SK-MEL-5 (cell line): Measurements from ENCODE around the gene NAALADL2. TPM values are rescaled to one million over a fixed set of nuclear protein-coding genes. Genes with fewer than 3 reads are reported as not detected.
A peak's percentile ranks its signal among the peaks of the same experiment; 100 is the strongest.
"Not testable (repeated sequence)": the region's sequence is repeated elsewhere in the genome, so short reads cannot be mapped to it uniquely, and the experiment has no call there.

Source experiments
- DNase-seq: peaks from one replicate; pipeline ENCODE4 v3.0.0-alpha.2; 2016; ENCODE audit warnings: low read depth, low spot score
- in situ Hi-C: cut with HindIII; loops from 2 replicates; pipeline ENCODE4 v1.10.0; 2016; ENCODE audit warnings: low sequenced_read_pairs, high pct_unique_total_duplicates, low pct_unique_long_range_greater_than_20kb
- total RNA-seq: library from RNA; depleted of rRNA; stranded (reverse); fragments of >200 nt; shearing (Covaris generic); gene quantifications from 2 replicates; pipeline ENCODE4 v1.2.3, GENCODE V29; 2014

The NAALADL2 gene
- total RNA-seq, 1 experiment from 2014 or later, result 2.9 TPM

DNA sequence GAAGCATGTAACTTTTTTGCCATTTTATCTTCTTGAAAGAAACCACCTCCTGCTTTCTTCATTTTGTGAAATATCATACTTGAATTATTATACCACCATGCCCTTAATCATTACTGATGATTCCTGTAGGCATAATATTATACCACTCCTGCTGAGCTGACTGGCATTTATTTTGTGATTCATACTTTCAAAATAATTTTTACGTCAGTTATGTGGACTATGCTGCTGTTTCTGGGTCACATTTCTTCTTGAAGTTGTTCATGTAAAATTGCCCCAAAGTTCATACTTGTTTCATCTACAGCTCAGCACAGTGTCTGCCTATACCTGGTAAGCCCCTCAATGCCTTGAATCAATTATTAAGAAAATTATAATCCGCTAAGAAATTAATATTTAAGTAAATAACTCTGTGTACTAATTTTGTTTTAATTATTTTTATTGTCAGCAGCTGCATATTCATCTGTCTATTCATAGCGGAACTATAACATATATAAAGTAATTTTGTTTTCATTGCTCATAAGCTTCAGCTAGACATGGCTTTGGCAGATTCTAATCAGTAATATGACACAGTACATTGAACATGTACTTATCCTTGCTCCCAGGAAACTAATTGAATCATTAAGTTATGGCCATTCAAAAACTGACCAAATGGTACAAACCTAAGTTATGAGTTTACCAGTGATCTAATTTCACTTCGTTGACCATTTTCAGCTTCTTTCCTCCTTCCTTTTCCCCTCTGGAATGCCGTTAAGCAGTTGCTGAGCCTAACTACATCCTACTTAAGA is 160.0 kb downstream of the NAALADL2 start:
- no peak for DNase-seq
- in situ Hi-C loops, result no loop called here

DNA sequence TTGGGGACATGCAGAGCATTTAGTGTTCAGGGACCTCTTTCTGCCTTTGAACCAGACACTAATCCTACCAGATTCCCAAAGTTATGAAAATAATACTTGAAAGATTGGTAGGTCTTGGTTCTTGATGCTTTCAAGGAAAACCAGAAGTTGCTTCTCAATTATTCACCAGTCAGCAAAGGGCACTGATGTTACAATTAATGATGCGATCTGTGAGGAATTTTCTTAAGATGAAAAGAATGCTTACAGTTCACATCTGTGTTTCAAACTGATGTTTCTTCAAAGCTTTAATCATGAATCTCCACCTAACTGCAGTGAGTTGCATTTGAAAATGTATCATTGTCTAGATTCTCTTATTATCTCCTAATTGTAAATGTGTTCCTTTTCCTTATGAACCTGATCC is 161.0 kb downstream of the NAALADL2 start:
- DNase-seq, result no peak
- in situ Hi-C loops, result no loop called here

DNA sequence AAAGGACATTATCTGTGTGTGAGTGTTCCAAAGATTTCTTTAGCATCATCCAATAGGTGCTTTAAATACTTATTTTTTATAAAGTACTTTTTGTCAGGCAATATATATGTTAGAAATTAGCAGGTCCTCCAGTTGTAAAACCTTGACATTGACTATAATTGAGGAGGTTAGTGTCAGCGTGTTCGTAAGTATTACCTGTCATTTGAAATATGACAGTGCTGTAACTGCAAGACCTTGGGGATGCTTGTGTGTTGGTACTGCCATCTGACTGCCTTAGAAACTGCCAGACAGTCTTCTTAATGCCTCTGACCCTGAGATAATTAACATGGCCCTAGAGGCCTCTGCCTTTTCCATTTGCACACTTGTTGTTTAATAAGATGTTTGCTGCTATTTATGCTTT is 170.7 kb downstream of the NAALADL2 start:
- DNase-seq, result no peak
- in situ Hi-C loops, result no loop called here

DNA sequence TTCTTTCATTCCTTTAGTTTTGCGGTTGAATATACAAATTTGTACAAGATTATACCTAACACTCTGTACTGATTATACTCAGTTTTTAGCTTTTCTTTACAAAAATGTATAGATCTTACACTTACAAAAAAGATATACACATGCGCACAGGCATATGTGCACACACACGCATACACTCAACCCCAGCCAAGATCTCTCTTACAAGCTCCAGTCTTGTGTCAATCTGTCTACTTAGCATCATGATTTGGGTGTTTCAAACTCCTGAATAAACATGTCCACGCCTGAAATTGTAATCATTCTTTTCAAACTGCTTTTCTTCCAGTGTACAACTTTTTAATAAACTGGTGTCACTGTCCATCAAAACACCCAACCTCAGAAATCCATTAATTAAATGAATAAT is 180.7 kb downstream of the NAALADL2 start:
- no peak for DNase-seq
- in situ Hi-C loops, result no loop called here

DNA sequence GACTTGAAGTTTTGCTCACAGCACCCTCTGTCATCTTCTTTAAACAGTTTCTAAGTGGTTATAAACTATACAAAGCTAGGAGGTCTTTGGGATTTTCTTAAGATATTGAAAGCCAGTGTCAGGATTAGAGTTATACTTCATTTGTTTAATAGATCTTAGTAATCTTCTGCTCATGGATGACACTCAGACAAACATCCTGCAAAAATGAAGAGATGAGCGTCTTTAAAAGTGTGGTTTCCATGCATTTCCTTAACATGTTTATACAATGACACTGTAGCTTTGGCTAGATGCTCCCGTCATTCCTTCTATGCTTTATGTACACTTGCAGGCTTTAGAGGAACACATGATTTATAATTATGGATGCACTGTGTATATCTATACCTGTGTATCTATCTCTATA is 182.2 kb downstream of the NAALADL2 start:
- DNase-seq, result no peak
- in situ Hi-C loops, result no loop called here

DNA sequence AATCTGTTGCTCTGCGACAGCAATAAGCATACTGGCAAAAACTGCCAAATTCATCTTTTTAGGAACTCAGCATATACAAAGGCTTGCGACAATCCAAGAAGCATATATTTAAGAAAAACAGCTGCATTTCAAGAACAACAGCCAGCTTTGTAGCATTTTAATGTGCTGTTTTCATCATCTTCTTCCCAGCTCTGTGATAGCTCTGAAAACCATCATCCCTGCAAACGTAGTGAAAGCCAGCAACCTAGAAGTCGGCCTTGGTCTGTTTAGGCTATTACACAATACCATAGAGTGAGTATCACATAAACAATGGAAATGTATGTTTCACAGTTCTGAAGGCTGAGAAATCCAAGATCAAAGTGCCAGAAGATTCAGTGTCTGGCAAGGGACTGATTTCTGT is 187.5 kb downstream of the NAALADL2 start:
- no peak for DNase-seq
- in situ Hi-C loops, result no loop called here

DNA sequence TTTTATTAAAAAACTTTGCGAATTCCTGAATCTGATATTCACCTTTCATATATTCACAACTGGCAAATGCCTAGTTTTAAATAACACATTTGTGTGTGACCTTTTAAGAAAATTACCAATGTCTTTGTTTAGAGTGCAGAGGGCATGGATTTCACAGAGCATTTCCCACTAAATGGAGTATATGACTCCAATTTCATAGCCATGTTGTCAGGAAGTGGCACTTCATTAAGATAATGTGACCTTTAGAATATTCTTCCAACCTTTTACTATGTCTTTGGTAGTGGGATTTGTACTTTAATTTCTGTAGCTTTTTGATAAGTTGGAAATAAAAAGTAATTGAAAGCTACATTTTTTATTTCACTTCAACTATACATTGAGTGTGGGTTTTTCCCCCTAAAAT is 188.7 kb downstream of the NAALADL2 start:
- in situ Hi-C loops, result no loop called here
- DNase-seq, result no peak

DNA sequence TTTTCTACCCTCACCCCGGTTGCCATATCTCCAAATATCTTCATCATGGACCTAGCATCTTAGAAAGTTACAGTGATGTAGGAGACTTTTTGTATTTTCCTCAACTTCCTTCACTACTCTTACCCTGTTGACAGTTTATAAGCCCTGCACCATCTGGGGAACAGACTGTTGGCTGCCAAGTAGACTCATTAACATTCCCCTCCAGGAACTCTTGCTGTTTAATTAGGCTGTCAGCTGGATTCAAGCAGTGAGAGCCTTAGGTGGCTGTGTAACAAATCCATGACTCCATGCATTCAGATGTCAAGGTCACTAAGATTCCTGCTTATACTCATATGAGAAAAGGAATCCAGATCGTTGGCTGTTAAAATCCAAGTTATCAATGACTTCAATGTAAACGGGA is 198.3 kb downstream of the NAALADL2 start:
- DNase-seq, result no peak
- in situ Hi-C loops, result no loop called here

DNA sequence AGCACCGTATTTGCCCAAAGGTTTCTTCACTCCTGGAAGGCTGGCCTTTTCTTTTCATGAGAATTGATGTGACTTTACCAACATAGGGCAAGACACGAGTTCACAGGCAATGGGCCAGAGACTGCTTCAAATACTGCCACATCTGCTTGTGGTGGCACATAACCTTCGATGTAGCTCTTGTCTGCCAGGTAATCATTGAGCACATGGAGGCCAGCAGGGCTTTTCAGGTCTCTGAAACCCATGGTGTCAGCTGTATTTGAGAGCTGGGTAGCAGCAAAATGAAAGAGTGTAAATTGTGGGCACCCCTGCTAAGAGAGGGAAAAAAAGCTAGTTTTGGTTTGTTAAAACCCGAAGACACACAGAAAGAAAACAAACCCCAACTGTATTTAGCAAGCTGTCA is 200.7 kb downstream of the NAALADL2 start:
- DNase-seq, result no peak
- in situ Hi-C loops, result no loop called here

DNA sequence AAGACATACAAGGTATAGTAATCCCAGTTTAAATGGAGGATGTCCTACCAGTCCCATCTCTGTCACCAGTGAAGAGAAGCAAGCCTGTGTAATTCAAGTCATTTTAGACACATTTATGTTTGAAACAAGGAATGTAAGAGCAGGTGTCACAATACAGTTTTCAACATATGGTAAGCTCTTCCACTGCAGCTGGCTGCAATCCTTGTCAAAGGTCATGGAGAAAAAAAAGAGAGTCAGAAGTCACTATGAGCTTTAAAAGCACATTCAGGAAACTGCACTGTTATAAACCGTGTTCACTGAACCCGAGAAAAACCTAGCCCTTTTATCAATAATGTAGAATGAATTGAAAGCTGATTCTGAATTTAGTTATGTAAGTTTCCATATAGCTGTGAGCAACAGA is 206.4 kb downstream of the NAALADL2 start:
- in situ Hi-C loops, result no loop called here

DNA sequence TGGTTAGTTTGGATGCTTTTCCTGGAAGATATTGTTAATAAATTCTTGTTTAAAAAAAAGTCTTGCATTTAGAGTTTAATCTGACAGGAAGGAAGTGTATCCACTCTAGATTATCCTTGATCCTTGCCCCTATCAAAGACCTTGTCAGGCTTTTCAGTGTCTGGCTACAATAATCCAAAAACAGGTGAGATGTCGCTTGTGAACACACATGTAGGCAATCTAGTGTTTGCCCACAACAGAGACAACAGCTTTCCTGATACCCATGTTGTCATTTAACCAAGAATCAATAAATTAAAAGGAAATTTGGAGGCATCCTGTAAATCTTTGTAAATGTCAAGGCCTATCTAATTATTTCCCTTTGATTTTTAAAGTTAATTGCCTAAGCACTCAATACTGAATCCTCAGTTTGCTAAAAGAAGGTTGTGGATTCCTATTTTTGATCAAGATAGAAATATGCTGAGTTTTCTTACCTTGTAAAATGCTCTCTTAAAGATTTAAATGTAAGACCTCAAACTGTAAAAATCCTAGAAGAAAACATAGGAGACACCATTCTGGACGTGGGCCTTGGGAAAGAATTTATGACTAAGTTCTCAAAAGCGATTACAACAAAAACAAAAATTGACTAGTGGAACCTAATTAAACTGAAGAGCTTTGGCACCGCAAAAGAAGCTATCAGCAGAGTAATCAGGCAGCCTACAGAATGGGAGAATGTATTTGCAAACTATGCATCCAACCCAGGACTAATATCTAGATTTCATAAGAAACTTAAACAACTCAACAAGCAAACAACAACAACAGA is 207.7 kb downstream of the NAALADL2 start:
- DNase-seq, result no peak
- in situ Hi-C loops, result no loop called here

More for the DNA sequence above, 206.4 kb downstream of the NAALADL2 start:
- no peak for DNase-seq

DNA sequence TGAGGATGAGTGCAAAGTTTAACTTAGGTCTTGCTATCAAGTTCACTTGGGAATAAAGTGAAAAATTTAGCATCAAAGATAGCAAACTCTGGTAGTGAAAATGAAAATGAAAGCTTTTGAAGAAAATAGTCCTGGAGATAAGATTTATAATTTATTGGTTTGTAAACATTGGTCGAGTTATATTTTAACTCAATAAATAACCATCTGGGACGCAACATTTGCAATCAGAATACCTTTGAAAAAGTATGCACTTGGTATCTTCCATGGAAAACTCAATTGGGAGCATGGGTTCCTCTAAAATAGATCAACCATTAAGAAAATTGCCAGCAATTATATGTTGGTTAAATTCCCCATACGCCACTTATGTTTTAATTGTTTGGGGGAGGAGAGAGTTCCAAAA is 209.5 kb downstream of the NAALADL2 start:
- in situ Hi-C loops, result no loop called here
- DNase-seq, result no peak

DNA sequence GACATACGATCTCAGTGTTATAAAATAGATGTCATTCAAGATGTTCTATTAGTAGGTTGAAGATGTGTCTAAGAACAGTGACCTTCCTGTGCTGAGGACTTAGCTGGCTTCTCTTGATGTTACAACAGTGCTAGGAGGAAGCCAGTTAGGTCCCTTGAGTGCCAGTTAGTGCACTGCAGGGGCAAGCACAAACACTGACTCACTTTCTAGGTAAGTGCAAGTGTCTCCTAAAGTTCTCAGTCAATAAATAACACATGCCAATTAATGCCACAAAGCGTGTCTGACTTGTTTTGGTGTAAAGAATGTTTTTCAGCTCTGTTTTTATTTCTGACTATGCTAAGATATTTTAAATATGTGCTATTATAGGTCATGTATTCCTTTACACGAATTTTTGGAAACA is 211.8 kb downstream of the NAALADL2 start:
- in situ Hi-C loops, result no loop called here
- DNase-seq, result no peak

DNA sequence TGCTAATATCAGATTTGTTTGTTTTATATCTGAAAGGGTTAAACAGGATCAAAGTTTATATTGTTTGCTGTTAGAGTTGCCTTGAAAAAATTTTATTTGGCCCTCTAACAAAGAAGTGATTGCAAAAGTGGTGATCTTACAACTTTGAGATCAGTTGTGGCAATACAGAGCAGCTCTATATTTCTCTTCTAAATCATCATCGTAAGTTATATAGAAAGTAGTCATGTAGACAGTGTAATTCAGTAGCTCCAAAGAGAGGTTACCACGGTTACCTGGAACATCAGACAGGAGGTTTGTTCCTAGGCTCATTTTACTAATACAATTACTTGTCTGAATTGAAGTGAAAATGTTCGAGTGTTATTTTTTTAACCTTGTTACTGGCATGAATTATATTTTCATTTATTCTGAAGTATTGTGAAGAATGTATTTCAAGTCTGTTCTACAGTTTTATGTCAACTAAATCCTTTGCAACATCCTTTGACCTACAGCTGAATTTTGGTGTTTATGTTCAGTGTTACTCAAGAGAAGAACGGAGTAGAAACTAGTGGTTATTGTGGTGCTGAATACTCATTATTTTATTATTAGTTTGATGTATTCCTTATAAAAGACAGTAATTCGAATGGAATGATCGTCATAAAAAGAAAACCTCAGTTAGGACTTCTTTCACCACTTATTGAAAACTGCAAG is 214.2 kb downstream of the NAALADL2 start:
- in situ Hi-C loops, result no loop called here
- no peak for DNase-seq

DNA sequence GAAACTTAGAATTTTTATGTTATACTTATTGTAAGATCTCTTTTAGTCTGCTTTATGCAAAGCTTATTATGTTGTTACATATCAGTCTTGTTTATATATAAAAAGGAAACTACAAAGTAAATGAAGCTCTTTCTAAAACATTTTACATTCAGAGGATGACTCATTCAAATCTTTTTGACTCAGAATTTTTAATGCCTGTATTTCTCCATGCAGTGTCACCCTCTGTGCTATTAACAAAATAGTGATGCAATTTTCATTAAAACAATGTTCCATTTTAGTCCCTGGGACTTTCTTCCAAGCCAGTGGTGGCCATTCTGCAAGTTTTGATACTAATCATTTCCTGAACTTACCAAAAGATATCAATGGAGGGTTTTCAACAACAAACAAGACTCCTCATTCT is 216.1 kb downstream of the NAALADL2 start:
- DNase-seq, result peak; percentile 6
- in situ Hi-C loops, result no loop called here

DNA sequence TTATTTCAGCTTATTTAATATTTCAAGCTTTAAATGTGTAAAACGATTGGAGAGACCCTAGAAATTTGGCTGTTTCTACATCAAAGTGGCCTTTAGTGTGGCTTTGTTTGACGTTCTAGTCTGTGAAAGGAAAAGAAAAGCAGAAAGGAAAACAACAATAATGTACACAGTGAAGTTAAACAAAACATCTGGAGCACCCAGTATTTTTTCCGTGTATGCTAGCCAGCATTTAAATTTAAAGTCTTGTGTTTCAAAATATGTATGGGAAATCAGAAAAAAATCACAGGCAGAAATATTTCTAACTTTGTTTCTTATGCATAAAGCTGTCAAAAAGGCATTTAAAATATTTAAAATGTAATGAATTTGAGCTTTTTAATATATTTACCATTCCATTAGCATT is 218.1 kb downstream of the NAALADL2 start:
- in situ Hi-C loops, result no loop called here
- DNase-seq, result no peak

DNA sequence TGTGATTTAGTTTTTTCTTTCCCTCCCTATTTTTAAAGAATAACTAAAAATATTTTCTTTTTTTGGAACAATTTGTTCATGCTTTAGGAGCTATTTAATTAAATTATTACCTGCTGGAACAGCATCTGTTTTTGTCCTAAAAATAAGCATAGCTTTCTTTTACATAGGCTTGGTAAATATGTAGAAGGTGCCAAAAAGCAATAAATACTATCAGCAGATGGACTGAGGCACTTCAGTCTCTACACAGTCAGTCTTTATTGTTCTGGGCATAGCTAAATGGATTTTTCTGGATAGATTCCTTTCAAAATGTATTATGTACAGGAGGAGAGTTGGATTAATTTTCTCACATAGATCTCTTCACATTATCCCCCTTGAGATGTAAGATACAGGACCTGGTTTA is 223.5 kb downstream of the NAALADL2 start:
- DNase-seq, result no peak
- in situ Hi-C loops, result no loop called here

DNA sequence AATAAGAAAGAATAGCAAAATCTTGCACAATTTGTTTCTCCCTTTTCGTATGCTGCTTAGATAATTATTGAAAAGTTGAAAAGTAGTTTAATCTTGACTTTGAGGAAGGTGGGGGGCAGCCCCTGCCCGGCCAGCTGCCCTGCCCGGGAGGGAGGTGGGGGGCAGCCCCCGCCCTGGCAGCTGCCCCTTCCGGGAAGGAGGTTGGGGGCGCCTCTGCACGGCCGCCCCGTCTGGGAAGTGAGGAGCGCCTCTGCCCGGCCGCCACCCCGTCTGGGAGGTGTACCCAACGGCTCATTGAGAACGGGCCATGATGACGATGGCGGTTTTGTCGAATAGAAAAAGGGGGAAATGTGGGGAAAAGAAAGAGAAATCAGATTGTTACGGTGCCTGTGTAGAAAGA is 228.0 kb downstream of the NAALADL2 start:
- in situ Hi-C loops, DNase-seq: not testable (repeated sequence)
